ENCODE data around the gene TTLL10.

DNA sequence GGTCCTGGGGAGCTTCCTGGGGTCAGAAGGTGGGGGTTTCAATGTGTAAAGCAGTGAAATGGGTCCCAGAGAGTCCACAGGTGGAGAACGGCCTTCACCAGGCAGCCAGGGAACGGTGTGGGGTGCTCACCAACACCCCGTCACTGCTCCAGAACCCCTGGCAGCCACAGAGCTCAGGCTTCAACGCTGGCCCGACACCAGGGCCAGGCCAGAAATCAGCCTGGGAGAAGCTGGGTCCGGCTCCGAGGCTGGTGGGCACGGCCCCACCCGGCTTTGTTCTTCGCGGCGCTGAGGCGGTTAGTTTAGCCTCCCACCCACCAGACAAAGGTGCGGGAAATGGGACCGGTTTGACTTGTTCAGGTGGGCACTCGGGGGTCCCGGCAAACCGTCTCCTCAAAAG, 33.0 kb upstream of the TTLL10 start:
- TF ChIP-seq POLR2A (IDR thresholded peaks at IDR 0.05) (no peak), CTCF (IDR thresholded peaks at IDR 0.05) (no peak)
